K562 treated with DMSO at 1 percent for 12 hours (cell line): ENCODE measurements around the gene ZNF146. TPM values are rescaled to one million over a fixed set of nuclear protein-coding genes. Genes with fewer than 3 reads are reported as not detected.

Experiments used
- total RNA-seq: library from RNA; unstranded; fragments of 300-600 nt; gene quantifications from 2 replicates; pipeline ENCODE4 v1.2.3, GENCODE V29; 2022; ENCODE audit not compliant: insufficient read depth

Gene ZNF146
- total RNA-seq: 18.4 and 48.5 TPM in 2 replicates

DNA sequence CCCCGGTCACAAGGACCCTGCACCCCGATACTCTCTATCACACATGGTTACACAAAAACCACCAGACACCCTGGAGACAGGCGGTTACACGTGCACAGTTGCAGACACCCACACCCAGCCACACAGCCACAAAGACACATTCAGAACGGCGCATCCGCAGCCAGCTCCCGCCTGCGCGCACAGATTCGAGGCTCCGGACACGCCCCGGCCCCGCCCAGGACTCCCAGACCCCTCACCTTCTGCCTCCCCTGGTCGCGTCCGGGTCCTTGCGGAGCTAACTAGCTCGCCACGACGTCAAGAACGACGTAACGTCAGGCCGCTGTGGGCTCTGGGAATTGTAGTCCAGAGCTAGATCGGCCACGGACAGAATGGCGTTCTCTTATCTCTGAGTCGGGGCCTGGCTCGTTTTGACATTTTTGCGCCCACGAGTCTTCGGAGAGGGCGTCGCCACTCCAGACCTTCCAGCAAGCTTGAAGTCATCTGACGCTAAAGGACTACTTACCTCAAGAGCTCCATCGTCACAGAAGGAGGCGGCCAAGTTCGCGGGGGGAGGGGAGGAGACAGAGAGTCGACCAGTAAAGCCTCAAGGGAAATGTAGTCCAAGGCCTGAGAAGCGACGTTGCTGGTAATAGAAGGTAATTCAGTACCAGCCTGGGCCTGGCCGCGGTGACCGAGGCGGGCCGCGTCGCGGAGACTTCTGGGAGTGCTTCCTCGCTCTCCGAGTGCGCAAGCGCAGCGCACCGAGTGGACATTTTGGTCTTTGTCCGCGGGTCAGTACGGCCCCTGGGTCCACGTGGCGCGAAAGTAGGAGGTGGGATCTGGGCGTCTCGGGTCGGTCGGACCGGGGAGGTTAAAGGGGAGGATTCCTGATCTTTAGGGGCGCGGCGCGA, at the start of gene ZNF146, which contains the start of gene ZNF565:
Gene ZNF146 (plus strand): TSS at position 721 of the 890 bp plus-strand sequence. CDS start 21,335 bp downstream, outside the sequence.
Gene ZNF565 (minus strand): TSS at position 280 of the 890 bp plus-strand sequence. CDS start 12,680 bp downstream, outside the sequence.

Other genes with a start within 250 kb of the ZNF146 start
- gene SDHAF1, start 219.9 kb upstream of the ZNF146 start, total RNA-seq: 49.4 and 74.2 TPM in 2 replicates
- 0.46 TPM in 1 of 2 replicates, not detected in the other for gene SYNE4, start 206.3 kb upstream of the ZNF146 start, total RNA-seq
- 35.2 and 37.1 TPM in 2 replicates for gene ALKBH6, start 200.9 kb upstream of the ZNF146 start, total RNA-seq
- gene CLIP3, start 182.2 kb upstream of the ZNF146 start, total RNA-seq: 0.53 and 2.6 TPM in 2 replicates
- gene THAP8, start 160.8 kb upstream of the ZNF146 start, total RNA-seq: 2.6 and 5.0 TPM in 2 replicates
- gene WDR62, start 160.2 kb upstream of the ZNF146 start, total RNA-seq: 19.3 and 36.3 TPM in 2 replicates
- gene OVOL3, start 104.0 kb upstream of the ZNF146 start, total RNA-seq: not detected in 2 replicates
- 103 and 135 TPM in 2 replicates for gene POLR2I, start 100.2 kb upstream of the ZNF146 start, total RNA-seq
- gene TBCB, start 99.6 kb upstream of the ZNF146 start, total RNA-seq: 57.0 and 83.4 TPM in 2 replicates
- 204 and 224 TPM in 2 replicates for gene CAPNS1, start 75.0 kb upstream of the ZNF146 start, total RNA-seq
- not detected in 2 replicates for gene COX7A1, start 62.7 kb upstream of the ZNF146 start, total RNA-seq
- gene ZNF565, start 441 bp upstream of the ZNF146 start, total RNA-seq: 0.75 and 1.5 TPM in 2 replicates
- 0.39 and 0.63 TPM in 2 replicates for gene ZFP14, start 164.1 kb downstream of the ZNF146 start, total RNA-seq
- gene ZFP82, start 203.5 kb downstream of the ZNF146 start, total RNA-seq: 0.94 and 2.1 TPM in 2 replicates